Right atrium auricular region (tissue), 2 donors: ENCODE results near the gene LAYN. TPM values are rescaled to one million over a fixed set of nuclear protein-coding genes. Genes with fewer than 3 reads are reported as not detected.

Experiments
- DNase-seq: peaks from one replicate; pipeline ENCODE4 v3.0.0-alpha.2; 2019; ENCODE audit warnings: low spot score
- H3K27ac ChIP-seq, 2 donors: fragments of 200-600 bp; sonication (generic); 1 replicate in 1 of 2; 2 replicates in 1 of 2; pipeline ENCODE4 v1.5.1; 2016 to 2019
- H3K27me3 ChIP-seq, 2 donors: fragments of 200-600 bp; sonication (generic); one replicate each; pipeline versions ENCODE4 v1.5.1 to v1.6.0; 2017 to 2019
- H3K36me3 ChIP-seq: fragments of 200-600 bp; sonication (generic); one replicate; pipeline ENCODE4 v1.5.1; 2016
- H3K4me1 ChIP-seq, 2 donors: fragments of 200-600 bp; sonication (generic); one replicate each; pipeline versions ENCODE4 v1.5.1 to v1.6.0; 2017 to 2019
- H3K4me3 ChIP-seq, 2 donors: fragments of 200-600 bp; sonication (generic); 1 replicate in 1 of 2; 2 replicates in 1 of 2; pipeline ENCODE4 v1.5.1; 2017 to 2019; ENCODE audit warnings: mild to moderate bottlenecking in 1 of 2, moderate library complexity in 1 of 2
- H3K9me3 ChIP-seq, 2 donors: fragments of 200-600 bp; sonication (generic); one replicate each; pipeline ENCODE4 v1.5.1; 2019
- total RNA-seq, 2 donors: library from RNA; depleted of rRNA; stranded (reverse); fragments of >200 nt; gene quantifications; one replicate each; pipeline ENCODE4 v1.1.0, GENCODE V29; 2016
- TF ChIP-seq, protein P1 (sequence below), 2 donors: fragments of 200-600 bp; sonication (generic); IDR thresholded peaks; one replicate each; pipeline ENCODE4 v1.5.1; 2019; ENCODE audit warnings: antibody characterized with exemption in 2 of 2

Gene LAYN
- total RNA-seq, 2 donors from 2014 or later: 5.9 to 12.3 TPM

DNA sequence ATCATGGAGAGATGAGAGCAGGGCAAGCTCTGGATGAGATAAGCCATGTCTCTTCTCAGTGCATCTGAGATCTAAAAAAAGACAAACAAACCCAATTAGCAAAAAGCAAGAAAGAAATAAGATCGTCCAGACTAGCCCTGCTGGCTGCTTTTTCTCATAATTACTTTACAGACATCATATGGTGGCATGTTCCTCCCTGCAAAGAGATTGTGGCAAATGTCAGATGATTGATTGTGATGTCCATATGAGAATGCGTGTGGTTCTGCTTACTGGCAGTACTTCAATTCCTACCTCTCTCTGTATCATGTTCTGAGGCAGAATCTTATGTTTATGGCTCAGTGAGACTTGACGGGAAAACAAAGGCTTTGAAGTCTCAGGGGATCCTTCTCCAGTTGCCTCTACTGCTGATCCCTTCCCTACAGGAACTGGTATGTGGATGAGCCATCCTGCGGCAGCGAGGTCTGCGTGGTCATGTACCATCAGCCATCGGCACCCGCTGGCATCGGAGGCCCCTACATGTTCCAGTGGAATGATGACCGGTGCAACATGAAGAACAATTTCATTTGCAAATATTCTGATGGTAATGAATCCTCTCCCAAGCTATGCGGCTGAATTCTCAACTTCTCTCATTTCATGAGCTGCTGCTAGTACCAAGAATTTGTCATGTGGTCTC is 8.8 kb downstream of the LAYN start:
- Histone ChIP-seq H3K4me3 (no peak overlapping the region), H3K27me3 (no peaks in the 10 kb centered on the region), H3K27ac (no peak overlapping the region), H3K36me3 (no peaks in the 10 kb centered on the region), H3K9me3 (no peaks in the 10 kb centered on the region), H3K4me1 (no peaks in the 10 kb centered on the region)
- TF ChIP-seq, protein P1, sequence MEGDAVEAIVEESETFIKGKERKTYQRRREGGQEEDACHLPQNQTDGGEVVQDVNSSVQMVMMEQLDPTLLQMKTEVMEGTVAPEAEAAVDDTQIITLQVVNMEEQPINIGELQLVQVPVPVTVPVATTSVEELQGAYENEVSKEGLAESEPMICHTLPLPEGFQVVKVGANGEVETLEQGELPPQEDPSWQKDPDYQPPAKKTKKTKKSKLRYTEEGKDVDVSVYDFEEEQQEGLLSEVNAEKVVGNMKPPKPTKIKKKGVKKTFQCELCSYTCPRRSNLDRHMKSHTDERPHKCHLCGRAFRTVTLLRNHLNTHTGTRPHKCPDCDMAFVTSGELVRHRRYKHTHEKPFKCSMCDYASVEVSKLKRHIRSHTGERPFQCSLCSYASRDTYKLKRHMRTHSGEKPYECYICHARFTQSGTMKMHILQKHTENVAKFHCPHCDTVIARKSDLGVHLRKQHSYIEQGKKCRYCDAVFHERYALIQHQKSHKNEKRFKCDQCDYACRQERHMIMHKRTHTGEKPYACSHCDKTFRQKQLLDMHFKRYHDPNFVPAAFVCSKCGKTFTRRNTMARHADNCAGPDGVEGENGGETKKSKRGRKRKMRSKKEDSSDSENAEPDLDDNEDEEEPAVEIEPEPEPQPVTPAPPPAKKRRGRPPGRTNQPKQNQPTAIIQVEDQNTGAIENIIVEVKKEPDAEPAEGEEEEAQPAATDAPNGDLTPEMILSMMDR (IDR thresholded peaks at IDR 0.05): no peak
- DNase-seq: no peak

DNA sequence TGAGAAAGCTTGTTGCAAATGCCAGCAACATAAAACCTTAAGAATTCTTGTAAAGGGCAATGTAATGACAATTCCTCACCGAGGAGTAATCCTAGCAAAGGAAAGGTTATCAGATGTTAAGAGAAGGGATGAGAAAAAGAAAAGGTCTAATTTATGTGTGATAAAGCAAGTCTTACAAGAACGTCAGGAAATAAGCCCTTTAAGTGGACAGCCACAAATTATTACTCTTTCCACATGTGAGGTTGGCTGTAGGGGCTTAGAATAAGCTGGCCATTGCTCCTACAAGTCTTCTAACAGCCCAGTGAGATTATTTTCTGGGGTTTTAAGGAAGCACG is 9.3 kb downstream of the LAYN start:
- TF ChIP-seq, protein P1 (IDR thresholded peaks at IDR 0.05): no peak
- no peak for DNase-seq
- no peaks in the 10 kb centered on the region for H3K9me3 ChIP-seq
- H3K27ac ChIP-seq: no peak overlapping the region
- no peak overlapping the region for H3K4me3 ChIP-seq
- H3K27me3 ChIP-seq: no peaks in the 10 kb centered on the region
- H3K4me1 ChIP-seq: no peaks in the 10 kb centered on the region
- no peaks in the 10 kb centered on the region for H3K36me3 ChIP-seq

DNA sequence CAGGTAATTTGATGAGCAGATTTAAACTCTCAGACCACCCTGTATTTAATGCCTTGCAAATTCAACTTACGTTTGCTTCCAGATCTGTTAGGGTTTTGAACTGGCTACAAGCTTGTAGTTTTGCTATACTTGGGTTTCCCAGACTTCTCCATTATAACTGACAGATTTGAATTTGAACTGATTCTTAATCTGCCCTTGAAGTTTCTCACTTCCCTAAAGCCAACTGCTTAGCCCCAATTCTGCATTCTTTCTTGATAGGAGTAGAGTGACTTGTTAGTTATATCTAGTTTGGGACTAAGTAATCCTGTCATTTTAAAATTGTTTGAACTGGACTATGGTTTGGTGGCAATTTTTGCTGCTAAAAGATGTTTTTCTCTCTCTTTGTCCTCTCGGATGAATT is 9.7 kb downstream of the LAYN start:
- H3K9me3 ChIP-seq: no peaks in the 10 kb centered on the region
- H3K27me3 ChIP-seq: no peaks in the 10 kb centered on the region
- no peak for DNase-seq
- H3K27ac ChIP-seq: no peak overlapping the region
- no peaks in the 10 kb centered on the region for H3K36me3 ChIP-seq
- no peaks in the 10 kb centered on the region for H3K4me1 ChIP-seq
- TF ChIP-seq, protein P1 (IDR thresholded peaks at IDR 0.05): no peak
- H3K4me3 ChIP-seq: no peak overlapping the region

DNA sequence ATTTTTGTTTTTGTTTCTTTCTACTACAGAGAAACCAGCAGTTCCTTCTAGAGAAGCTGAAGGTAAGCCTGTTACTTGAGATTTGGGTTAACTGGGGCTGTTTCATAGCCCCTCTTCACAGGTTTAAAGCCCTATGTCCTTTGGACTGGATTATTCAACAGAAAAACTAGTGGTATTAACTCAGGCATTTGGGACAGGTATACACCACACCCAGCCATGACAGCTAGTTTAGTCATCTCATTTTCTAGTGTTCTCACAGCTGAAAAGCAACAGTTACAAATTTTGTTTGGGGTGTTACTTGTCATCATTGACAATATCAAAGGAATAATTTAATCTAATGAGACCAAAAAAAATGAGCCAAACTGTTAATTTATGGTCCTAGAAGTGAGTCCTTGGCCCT is 14.0 kb downstream of the LAYN start:
- Histone ChIP-seq H3K36me3 (no peaks in the 10 kb centered on the region), H3K4me1 (no peaks in the 10 kb centered on the region), H3K9me3 (peaks cover 0 to 7% of the 10 kb centered on the region in 2 donors), H3K4me3 (no peak overlapping the region), H3K27ac (no peak overlapping the region), H3K27me3 (no peaks in the 10 kb centered on the region)
- TF ChIP-seq, protein P1 (IDR thresholded peaks at IDR 0.05): no peak
- DNase-seq: no peak

- no peak overlapping the region for H3K27ac ChIP-seq
- DNase-seq: no peak
- no peaks in the 10 kb centered on the region for H3K27me3 ChIP-seq
- TF ChIP-seq, protein P1 (IDR thresholded peaks at IDR 0.05): no peak
- H3K4me1 ChIP-seq: no peaks in the 10 kb centered on the region
- no peak overlapping the region for H3K4me3 ChIP-seq
- no peaks in the 10 kb centered on the region for H3K36me3 ChIP-seq
- peaks cover 0 to 7% of the 10 kb centered on the region in 2 donors for H3K9me3 ChIP-seq
Observed at GRCh38 chr11:111555255-111555654, 14.7 kb downstream of the LAYN start.
